Activated T-helper 1 cell treated with anti-CD3 and anti-CD28 coated beads, Interleukin-2, amount 50 U/mL, for 16 hours (primary cell): Measurements from ENCODE around the gene ARHGAP6.
"Not testable (repeated sequence)": the region's sequence is repeated elsewhere in the genome, so short reads cannot be mapped to it uniquely, and the experiment has no call there.

ENCODE experiments used
- DNase-seq, 2 donors: peaks; one replicate each; pipeline ENCODE4 v3.0.0-alpha.2; 2020; ENCODE audit warnings: low read depth in 1 of 2, low spot score in 1 of 2

ARHGAP6 gene

DNA sequence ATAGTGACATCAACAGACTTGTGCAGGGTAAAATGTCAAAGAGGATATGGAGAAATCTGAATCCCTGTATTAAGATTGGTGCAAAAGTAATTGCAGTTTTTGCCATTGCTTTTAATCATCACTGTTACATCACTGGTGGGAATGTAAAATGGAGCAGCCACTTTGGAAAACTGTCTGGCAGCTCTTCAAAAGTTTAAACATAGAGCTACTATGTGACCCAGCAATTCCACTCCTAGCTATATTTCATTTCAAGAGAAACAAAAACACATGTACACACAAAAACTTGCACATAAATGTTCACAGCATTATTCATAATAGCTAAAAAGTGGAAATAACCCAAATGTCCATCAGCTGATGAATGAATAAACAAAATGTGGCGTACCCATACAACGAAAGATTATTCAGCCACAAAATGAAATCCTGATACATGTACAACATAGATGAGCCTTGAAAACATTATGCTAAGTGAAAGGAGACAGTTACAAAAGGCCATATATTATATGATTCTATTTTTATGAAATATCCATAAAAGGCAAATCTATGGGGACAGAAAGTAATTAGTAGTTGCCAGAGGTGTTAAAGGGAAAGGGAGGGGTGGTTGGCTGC is 266.1 kb downstream of the ARHGAP6 start:
- DNase-seq = no peak

DNA sequence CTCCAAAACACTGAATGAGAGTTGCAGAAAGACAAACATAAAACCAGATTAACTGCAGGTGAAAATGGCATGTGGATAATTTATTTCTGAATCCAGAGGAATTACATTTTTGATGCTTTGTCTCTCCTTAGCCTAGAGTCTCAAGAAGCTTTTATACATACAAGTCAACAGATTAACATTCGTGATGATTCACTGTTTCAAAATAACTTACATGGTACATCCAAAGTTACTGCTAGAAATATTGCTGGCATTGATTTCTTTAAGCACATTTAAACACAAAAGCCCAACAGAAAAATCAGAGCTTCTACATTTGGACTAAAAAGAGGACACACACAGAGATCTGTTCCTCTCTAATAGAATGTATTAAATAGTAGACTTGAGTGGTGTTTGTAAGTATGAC is 266.9 kb downstream of the ARHGAP6 start:
- no peak for DNase-seq

DNA sequence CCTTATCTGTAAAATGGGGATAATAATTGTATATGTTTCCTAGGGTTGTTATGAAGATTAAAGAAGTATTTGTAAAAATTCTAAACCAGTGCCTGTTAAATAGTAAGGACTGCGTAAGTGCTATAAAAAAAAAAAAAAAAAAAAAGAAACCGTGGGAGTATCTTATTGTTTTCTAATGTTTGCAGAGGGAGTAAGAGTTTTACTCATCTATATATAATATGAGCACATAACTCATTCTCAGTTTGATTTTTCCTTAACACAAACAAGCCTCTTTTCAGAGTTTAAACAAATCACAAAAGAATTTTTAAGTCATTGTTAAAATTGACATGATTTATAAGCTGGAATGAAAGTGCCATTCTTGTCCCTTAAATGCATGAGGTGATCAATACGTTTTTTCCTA is 267.6 kb downstream of the ARHGAP6 start:
- DNase-seq = no peak

DNA sequence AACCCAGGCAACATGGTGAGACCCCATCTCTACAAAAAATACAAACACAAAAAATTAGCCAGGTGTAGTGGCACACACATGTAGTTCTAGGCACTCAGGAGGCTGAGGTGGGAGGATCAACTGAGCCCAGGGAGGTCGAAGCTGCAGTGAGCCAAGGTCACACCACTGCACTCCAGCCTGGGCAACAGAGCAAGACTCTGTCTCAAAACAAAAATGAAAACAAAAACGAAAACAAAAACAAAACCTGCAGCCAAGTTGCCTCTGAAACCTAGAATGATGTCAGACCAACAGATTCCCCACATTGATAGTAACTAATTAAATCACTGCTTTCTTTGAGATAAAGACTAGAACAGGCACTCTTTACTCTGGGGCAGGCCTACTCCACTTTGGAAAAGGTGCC is 268.0 kb downstream of the ARHGAP6 start:
- DNase-seq = no peak

DNA sequence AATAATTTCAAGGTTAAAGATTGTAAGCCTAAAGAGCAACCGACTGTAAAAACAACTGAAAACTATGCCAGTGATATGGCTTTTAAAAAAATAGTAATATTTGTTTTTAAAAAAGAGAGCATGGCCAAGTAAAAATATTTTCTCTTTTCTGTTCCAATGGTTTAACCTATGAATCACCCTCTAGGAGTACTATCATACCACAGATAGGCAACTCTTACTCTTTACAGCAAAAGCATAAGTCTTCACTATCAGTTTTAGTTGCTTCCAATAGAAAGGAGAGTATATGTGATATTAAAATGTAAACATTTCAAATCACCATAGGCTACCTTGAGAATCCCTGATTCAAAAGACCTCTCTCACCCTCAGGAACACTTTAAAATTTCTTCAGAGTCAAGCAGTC is 269.9 kb downstream of the ARHGAP6 start:
- no peak for DNase-seq

DNA sequence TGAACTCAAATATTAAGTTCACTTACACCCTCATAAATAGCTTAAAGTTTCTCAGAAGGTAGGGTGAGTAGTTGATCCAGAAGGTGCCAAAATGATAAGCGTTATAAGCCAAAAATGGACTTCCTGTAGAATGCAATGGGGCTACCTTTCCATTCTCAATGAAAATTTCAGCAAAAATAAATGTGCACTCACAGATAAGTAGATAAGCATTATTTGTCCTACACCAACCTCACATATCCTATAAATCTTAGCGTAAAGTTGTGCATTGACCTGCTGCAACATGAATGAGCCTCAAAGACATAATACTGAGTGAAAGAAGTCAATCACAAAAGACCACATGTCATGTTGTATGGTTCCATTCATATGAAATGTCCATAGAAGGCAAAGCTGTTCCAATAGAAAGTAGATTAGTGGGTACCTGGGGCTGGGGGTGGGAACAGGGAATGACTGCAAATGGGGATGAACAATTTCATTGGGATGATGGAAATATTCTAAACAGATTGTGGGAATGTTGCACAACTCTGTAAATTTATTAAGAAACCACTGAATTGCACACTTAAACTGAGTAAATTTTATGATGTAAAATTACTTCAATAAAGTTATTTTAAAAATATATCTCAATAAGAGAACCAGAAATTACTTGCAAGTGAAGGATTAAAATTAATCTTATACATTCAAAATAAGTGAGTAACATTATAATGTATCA is 271.6 kb downstream of the ARHGAP6 start:
- DNase-seq = no peak

DNA sequence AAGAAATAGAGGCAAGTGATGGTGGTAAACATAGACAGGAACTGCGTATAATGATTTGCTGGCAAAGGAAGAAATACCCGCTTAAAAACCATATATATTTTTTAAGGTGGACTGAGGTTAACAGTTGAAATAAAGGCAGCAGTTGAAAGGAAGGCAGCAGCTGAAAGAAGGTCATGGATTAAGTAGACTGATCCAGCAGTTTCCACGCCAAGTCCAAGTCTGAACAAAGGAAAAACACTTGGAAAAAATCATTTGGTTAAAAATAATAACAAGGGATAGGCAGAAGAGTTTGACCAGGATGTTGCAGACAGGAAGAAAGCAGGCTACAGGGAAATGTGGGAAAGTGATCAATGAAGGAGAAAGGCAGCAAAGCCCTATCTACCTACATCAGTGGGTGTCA is 278.9 kb downstream of the ARHGAP6 start:
- DNase-seq = no peak

DNA sequence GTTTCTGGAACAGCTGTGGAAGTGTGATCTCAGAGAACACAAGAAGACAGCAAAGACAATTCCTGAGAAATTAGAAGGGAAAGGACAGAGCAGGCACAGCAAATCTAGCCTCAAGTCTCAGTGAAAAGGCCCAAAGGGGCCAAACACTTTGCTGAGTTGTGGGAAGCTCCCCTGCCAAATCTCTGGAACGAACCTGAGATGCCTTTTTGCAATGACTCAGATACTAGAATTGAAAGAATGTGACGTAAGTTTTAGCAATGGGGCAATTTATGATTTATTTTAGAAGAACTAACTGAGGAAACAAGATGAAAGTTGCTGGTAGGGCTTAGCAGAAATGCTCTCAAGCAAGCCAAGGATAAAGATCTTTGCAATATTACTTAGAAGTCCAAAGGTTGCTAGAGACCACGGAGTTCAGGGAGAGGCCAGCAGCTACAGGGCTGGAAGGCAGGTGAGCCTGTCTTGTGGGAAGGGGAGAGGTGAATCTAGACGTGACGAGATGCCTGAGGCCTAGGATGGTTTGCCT is 279.7 kb downstream of the ARHGAP6 start:
- no peak for DNase-seq

DNA sequence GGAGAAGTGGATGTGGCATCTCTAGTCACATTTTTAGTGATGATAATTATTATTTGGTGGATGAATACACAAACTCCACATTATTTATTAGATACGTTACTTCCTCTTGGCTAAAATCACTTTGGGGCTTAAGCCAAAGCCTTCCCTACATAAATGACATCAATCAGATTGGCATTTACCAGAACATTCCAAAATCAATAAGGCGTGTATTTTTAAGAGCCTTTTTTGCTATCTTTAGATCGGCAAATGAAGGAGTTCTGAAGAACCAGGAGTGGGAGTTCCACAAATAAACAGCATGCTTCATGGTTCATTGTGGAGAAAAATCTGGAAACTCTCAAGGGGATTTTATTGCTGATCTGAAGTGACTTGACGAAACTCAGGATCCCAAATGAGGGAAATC is 282.8 kb downstream of the ARHGAP6 start:
- DNase-seq = no peak

DNA sequence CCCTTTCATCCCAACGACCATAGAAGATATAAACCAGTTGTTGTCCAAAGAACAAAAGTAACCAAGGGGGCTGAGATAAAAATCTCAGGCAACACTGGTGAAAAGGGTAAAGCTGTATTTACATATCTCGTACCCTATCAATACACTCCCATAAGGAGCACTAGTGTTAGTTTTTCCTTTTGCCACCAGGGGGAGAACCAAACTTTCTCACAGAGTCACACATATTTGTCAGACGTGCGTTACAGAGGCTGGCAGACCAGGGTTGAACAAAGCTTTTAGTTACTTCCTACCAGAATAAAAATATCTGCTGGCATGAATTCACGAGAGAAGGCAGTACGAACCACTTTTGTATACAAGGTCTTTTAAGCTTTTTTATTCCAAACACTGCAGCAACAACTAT is 284.3 kb downstream of the ARHGAP6 start:
- DNase-seq = no peak

DNA sequence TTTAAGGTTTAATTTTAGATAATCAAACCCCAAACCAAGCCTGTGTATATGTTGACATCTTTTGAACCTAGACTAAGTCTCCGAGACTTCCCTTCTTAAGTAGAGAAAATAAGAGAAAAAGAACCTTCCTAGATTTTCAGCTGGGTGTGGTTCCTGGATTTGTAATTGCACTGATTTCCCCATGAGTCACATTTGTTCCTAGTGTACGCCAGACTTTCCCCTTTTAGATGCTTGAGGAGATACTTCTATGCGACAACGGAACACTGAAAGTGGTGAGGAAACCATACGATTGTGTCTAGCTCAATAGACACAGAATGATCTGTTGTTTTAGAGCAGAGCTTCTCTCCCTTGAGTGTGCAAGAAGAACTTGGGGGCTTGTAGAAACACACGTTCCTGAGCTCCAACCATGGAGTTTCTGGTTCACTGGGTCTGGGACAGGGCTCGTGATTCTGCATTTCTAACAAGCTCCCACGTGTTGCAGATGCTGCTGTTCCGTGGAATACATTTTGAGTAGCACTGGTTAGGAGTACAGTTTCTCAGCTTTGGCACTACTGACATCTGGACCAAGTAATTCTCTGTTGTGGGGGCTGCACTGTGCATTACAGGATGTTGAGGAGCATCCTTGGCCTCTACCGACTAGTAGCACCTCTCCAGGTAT is 285.4 kb downstream of the ARHGAP6 start:
- DNase-seq = no peak

DNA sequence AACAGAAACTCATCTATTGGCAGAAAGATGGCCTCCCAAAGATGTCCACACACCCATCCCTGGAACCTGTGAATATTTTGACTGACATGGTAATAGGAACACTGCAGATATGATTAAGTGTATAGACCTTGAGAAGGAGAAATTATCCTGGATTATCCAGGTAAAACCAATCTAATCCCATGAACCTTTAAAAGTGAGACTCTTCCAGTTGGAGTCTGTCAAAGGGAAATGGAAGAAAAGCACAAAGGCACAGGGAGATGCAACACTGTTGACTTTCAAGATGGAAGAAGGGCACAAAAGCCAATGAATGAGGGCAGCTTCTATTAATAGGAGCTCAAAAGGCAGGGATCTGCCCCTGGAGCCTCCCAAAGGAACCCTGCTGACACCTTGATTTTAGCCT is 289.6 kb downstream of the ARHGAP6 start:
- DNase-seq = no peak

DNA sequence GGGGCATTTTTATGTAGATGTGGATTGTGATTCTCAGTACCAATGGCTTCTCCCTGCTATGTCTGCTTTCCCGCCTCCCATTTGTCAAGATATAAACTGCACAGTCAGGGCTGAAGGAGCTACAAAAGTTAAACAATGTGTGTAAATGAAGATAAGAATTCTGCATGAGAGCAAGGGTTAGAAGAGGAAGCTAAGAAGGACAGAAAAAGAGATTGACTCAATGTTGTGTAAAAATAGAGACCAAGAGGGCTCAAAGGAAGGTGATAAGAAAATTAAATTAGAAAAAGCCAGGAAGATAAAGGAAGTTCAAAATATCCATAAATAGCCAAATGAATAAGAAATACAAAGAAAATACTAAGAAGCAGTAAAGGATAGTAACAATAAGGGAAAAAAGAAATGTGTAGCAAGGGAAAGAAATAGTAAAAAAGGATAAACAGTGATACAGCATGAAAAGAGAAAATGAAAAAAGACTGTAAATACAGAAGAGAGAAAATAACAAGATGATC is 290.1 kb downstream of the ARHGAP6 start:
- DNase-seq = no peak

DNA sequence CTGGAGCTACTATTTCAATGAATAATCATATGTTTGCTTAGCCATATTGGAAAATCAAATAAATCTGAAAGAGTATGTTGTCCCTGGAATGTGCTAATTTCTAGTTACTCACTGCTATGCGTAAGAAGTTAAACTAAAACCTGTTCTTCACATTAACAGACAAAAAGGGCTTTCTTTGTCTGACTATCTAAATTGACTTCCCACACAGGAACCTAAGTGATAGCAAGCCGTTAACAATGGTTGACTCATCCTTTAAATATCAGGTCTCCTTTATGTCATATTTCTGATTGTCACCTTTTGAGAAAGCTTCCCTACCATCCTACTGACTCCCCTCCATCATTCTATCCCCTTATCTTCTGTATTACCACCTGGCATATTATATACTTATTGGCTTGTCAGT is 291.1 kb downstream of the ARHGAP6 start:
- DNase-seq = no peak

DNA sequence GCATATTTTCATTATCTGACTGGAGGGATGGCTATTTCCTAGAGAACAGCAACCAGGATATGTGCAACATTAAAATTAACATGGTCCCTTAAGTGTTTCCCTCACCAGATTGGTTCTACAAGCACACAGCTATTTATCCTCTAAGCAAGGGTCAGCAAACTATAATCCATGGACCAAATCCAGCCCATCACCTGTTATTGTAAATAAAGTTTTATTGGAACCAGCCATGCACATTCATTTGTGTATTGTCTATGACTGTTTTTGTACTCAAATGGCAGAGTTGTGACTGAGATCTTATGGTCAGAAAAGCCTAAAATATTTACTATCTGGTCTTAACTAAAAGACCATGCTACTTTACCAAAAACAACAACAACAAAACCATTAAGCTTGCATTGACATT is 294.6 kb downstream of the ARHGAP6 start:
- no peak for DNase-seq

DNA sequence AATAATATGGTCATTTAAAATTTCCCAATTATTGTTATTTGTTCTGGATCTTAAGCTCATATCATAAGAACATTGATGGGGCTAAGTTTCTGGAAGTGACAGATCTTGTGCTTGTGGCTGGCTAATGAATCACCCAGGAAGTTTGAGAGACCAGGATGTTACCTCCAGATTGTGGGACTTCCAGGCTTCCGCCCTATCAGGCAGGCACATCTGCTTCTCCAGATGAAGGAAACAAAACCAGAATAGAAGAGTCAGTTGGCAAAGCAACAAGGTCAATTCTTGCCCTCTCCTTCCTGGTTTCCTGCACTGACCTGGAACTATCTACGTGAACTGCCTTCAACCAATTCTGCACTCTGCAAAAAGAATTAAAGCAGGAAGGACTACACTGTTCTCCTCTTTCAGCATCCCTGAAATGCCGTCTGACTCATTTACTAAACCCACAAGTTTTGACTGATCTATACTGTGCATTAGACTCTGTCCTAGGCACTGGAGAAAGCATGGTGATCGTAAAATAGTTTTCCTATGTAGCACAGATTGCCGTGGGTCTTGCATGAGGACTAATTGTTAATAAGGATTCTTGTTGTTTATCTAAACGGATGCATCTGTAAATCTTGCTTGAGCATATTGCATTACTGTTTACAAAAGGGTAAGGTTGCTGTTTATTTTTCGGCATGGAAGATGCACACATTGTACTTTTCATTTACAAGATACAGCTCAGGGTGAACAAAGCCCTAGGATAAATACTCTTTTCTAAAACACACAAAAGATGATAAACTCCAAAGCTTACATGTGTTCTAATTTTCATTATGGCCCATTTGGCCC is 297.9 kb downstream of the ARHGAP6 start:
- no peak for DNase-seq

DNA sequence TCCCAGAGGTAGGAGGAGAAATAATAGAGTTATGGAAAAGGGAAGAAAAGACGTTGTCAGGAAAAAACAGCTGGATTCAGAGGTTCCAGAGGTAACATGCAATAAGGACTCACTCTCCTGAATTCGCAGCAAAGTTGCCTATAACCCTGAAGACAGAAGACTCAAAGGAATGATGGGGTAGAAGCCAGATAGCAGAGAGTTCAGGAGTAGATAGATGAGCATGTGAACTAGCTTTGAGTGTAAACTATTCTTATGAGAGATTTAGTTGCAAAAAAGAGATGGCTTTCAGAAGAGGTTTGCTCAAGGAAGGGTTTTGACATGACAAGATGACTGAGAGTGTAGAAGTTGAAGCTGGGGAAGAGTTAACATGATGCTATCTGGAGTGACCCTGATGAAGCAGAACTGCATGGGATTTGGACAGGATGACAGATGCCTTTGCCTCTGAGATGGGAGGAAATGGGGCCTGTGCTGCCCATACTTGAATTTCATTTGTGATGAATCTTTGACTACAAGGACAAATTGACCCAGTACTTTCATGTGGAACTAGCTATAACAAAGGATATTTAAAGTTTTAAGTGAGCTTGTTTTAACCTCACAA is 298.6 kb downstream of the ARHGAP6 start:
- no peak for DNase-seq

DNA sequence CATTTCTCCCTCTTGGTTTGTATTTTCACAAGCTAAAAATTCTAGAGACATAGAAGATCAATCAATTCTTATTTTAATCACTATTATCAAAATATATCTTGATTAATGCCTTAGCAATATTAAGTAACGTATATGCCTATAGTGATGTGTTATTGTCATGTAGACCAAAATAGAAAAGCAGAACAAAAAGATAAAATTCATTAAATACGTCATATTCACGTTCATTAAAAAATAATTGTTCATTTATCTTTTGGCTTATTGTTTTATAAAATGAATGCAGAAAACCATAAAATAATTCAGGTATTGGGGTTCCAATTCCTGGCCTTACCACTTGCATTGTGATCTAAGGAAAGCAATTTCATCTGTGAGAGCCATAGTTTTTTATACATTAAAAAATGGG is 300.3 kb downstream of the ARHGAP6 start:
- no peak for DNase-seq

DNA sequence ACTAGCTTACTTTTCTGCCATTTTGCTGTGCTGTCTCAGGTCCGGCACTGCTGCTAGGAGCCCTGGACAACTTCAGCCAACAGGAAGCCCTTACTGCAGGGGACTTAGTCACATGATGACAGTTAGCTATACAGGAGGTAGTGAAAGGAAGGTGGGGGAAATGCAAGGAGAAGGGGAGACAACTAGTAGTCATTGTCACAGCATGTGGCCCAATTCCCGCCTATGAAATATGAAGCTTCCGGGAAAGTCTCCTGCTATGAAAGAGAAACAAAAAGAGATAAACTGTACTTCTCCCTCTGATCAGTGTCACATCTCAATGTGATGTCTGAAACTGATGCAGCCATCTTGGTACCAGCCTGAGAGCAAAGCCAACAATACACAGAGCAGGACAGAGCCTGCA is 300.9 kb downstream of the ARHGAP6 start:
- no peak for DNase-seq

DNA sequence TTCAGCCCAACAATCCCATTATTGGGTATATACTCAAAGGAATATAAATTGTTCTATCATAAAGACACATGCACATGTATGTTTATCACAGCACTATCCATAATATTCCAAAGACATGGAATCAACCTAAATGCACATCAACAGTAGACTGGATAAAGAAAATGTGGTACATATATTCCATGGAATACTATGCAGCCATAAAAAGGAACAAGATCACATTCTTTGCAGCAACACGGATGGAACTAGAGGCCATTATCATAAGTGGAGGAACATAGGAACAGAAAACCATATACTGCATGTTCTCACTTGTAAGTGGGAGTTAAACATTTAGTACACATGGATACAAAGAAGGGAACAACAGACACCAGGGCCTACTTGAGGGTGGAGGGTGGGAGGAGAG is 301.9 kb downstream of the ARHGAP6 start:
- DNase-seq = not testable (repeated sequence)

DNA sequence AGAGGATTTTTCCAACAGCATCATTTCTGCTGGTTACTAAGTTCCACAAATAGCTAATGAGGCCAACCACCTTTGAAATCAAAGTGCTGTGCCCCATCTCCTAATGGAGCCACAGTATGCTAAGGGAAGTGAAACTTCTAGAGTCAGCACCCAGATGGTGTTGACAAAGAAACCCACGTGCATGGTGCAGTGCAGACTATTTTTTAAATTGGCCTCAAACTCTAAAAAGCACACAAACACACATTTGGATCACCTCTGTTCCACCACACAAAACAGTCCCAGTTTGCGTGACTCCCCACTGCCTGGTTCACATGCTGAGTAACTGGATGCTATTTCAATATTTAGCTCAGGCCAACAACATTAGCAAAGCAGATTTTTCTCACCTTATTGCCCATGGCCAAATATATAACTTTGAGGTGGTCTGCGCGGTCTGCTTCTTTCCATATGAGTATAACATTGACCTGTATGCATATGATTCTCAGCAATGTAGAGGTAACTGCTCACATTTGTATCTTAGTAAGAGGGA is 302.6 kb downstream of the ARHGAP6 start:
- DNase-seq = no peak
